ENCODE measurements around the gene MMP25. TPM values are rescaled to one million over a fixed set of nuclear protein-coding genes. Genes with fewer than 3 reads are reported as not detected.
A peak's percentile ranks its signal among the peaks of the same experiment; 100 is the strongest.
"Not testable (repeated sequence)": the region's sequence is repeated elsewhere in the genome, so short reads cannot be mapped to it uniquely, and the experiment has no call there.

Gene MMP25
- total RNA-seq, 6 donors from 2014 or later = 10.0 to 41.4 (median 20.5) TPM

- TF ChIP-seq POLR2AphosphoS5 (IDR thresholded peaks at IDR 0.05) = no peak
- TF ChIP-seq CTCF (IDR thresholded peaks at IDR 0.05) = no peak
- TF ChIP-seq POLR2A (IDR thresholded peaks at IDR 0.05) = no peak
- no peak for TF ChIP-seq EP300 (IDR thresholded peaks at IDR 0.05)
- Histone ChIP-seq H3K9me3 (no peaks in the 10 kb centered on the region), H3K4me1 (peaks cover 22 to 39% (median 27%) of the 10 kb centered on the region in 4 donors), H3K36me3 (no peaks in the 10 kb centered on the region), H3K4me3 (no peak overlapping the region), H3K27me3 (peaks cover 0 to 27% (median 20%) of the 10 kb centered on the region in 4 donors), H3K27ac (peak overlapping the region; percentile 59 to 85 (median 70))
- WGBS, 2 donors = 76 to 85% methylated on average over 21 to 26 of the region's 26 CpGs
- no peak for DNase-seq
- no peak for ATAC-seq (ENCODE audit: low FRiP score in 2 of 2)
Observed at GRCh38 chr16:3049921-3050481, 3.6 kb downstream of the MMP25 start.

GRCh38 chr16:3050487-3050886 is 4.1 kb downstream of the MMP25 start:
- TF ChIP-seq EP300 (IDR thresholded peaks at IDR 0.05) (no peak), POLR2AphosphoS5 (IDR thresholded peaks at IDR 0.05) (no peak), POLR2A (IDR thresholded peaks at IDR 0.05) (no peak), CTCF (IDR thresholded peaks at IDR 0.05) (no peak)
- Histone ChIP-seq H3K4me3 (no peak overlapping the region), H3K27ac (peak overlapping the region; percentile 59 to 85 (median 70)), H3K9me3 (no peaks in the 10 kb centered on the region), H3K27me3 (peaks cover 0 to 22% (median 19%) of the 10 kb centered on the region in 4 donors), H3K36me3 (no peaks in the 10 kb centered on the region), H3K4me1 (peaks cover 17 to 39% (median 24%) of the 10 kb centered on the region in 4 donors)
- WGBS, 2 donors = 69 to 81% methylated on average over 5 of the region's 5 CpGs
- ATAC-seq (ENCODE audit: low FRiP score in 2 of 2) = no peak
- no peak for DNase-seq

- WGBS, 2 donors = 16 to 38% methylated on average over 4 of the region's 4 CpGs
- Histone ChIP-seq H3K36me3 (no peaks in the 10 kb centered on the region), H3K9me3 (no peaks in the 10 kb centered on the region), H3K27ac (peak overlapping the region; percentile 59 to 85 (median 70)), H3K4me3 (no peak overlapping the region), H3K4me1 (peaks cover 12 to 36% (median 20%) of the 10 kb centered on the region in 4 donors), H3K27me3 (peaks cover 0 to 17% (median 15%) of the 10 kb centered on the region in 4 donors)
- TF ChIP-seq POLR2AphosphoS5 (IDR thresholded peaks at IDR 0.05) = no peak
- no peak for TF ChIP-seq CTCF (IDR thresholded peaks at IDR 0.05)
- no peak for TF ChIP-seq EP300 (IDR thresholded peaks at IDR 0.05)
- no peak for TF ChIP-seq POLR2A (IDR thresholded peaks at IDR 0.05)
- no peak for ATAC-seq (ENCODE audit: low FRiP score in 2 of 2)
- DNase-seq = no peak
Observed at GRCh38 chr16:3051009-3051408, 4.6 kb downstream of the MMP25 start.

DNA sequence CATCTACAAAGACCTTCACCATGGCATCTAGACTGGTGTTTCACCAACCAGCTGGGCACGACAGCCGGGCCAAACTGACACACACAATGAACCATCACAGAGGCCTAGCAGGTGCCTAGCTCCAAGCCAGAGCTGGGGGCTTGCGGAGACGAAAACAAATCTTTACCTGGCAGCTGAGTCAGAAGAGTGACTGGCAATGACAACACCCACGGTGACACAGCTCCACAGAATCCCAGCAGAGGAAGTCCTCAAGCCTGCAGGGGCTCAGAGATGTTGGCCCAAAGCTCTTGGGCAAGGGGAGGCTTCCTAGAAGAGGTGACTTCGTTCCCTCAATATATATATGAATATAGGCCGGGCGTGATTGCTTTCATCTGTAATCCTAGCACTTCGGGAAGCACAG is 5.1 kb downstream of the MMP25 start:
- H3K4me3 ChIP-seq = no peak overlapping the region
- H3K27me3 ChIP-seq = peaks cover 0 to 12% (median 10%) of the 10 kb centered on the region in 4 donors
- H3K27ac ChIP-seq = peak overlapping the region; percentile 59 to 85 (median 70)
- 47 to 78% methylated on average over 9 of the region's 9 CpGs for WGBS, 2 donors
- TF ChIP-seq CTCF (IDR thresholded peaks at IDR 0.05) (no peak), POLR2AphosphoS5 (IDR thresholded peaks at IDR 0.05) (peak in 1 of 2 donors; percentile 25), EP300 (IDR thresholded peaks at IDR 0.05) (no peak), POLR2A (IDR thresholded peaks at IDR 0.05) (no peak)
- ATAC-seq (ENCODE audit: low FRiP score in 2 of 2) = no peak
- H3K4me1 ChIP-seq = peaks cover 7 to 31% (median 15%) of the 10 kb centered on the region in 4 donors
- H3K9me3 ChIP-seq = no peaks in the 10 kb centered on the region
- DNase-seq = peak in 1 of 2 donors; percentile 67
- H3K36me3 ChIP-seq = no peaks in the 10 kb centered on the region

- DNase-seq, H3K9me3 ChIP-seq, H3K36me3 ChIP-seq, H3K27me3 ChIP-seq, H3K4me3 ChIP-seq: not testable (repeated sequence)
- peaks cover 4 to 28% (median 7%) of the 10 kb centered on the region in 4 donors for H3K4me1 ChIP-seq
- ATAC-seq (ENCODE audit: low FRiP score in 2 of 2) = peak; percentile 20 to 41
- WGBS, 2 donors = 77 to 85% methylated on average over 6 to 10 of the region's 12 CpGs
- peak overlapping the region in 3 of 4 donors; percentile 19 to 85 (median 48) for H3K27ac ChIP-seq
Observed at GRCh38 chr16:3052571-3053329, 6.4 kb downstream of the MMP25 start.

GRCh38 chr16:3053330-3053710 is 7.0 kb downstream of the MMP25 start:
- not testable (repeated sequence) for H3K36me3 ChIP-seq; ATAC-seq (ENCODE audit: low FRiP score in 2 of 2); H3K27me3 ChIP-seq; H3K9me3 ChIP-seq; H3K4me3 ChIP-seq; DNase-seq
- peak overlapping the region in 2 of 4 donors; percentile 19 to 85 for H3K27ac ChIP-seq
- 76 to 81% methylated on average over 6 to 9 of the region's 13 CpGs for WGBS, 2 donors
- H3K4me1 ChIP-seq = peaks cover 9 to 34% (median 12%) of the 10 kb centered on the region in 4 donors
